Parathyroid adenoma (tissue), 2 donors: ENCODE data around the gene SLC25A22.

ENCODE experiments used
- H2AFZ ChIP-seq: fragments of 300-600 bp; sonication (generic); one replicate; pipeline ENCODE4 v1.7.0; 2017; ENCODE audit warnings: antibody characterized with exemption, mild to moderate bottlenecking
- H3K27ac ChIP-seq: fragments of 300-600 bp; sonication (generic); one replicate; pipeline ENCODE4 v1.7.0; 2017
- H3K27me3 ChIP-seq: fragments of 300-600 bp; sonication (generic); one replicate; pipeline ENCODE4 v1.7.0; 2017; ENCODE audit warnings: low read length; ENCODE audit not compliant: control insufficient read depth, insufficient read depth
- H3K36me3 ChIP-seq: fragments of 300-600 bp; sonication (generic); one replicate; pipeline ENCODE4 v1.7.0; 2017; ENCODE audit warnings: low read length; ENCODE audit not compliant: control insufficient read depth, insufficient read depth
- H3K4me1 ChIP-seq: fragments of 300-600 bp; sonication (generic); one replicate; pipeline ENCODE4 v1.7.0; 2017; ENCODE audit warnings: control low read depth
- H3K4me2 ChIP-seq: fragments of 300-600 bp; sonication (generic); one replicate; pipeline ENCODE4 v1.7.0; 2017; ENCODE audit warnings: low read length
- H3K4me3 ChIP-seq: fragments of 300-600 bp; sonication (generic); one replicate; pipeline ENCODE4 v1.7.0; 2017; ENCODE audit warnings: low read depth, low read length
- H3K79me2 ChIP-seq: fragments of 300-600 bp; sonication (generic); one replicate; pipeline ENCODE4 v1.7.0; 2017; ENCODE audit warnings: control low read depth
- H3K9ac ChIP-seq: fragments of 300-600 bp; sonication (generic); one replicate; pipeline ENCODE4 v1.7.0; 2017; ENCODE audit warnings: mild to moderate bottlenecking
- H3K9me3 ChIP-seq: fragments of 300-600 bp; sonication (generic); one replicate; pipeline ENCODE4 v1.7.0; 2017; ENCODE audit warnings: low read length; ENCODE audit not compliant: control insufficient read depth
- CTCF ChIP-seq: fragments of 300-600 bp; sonication (generic); IDR thresholded peaks from one replicate; pipeline ENCODE4 v1.7.0; 2017; ENCODE audit warnings: antibody characterized with exemption, mild to moderate bottlenecking
- donor health status: primary hyperparathyroidism.

Gene SLC25A22

DNA sequence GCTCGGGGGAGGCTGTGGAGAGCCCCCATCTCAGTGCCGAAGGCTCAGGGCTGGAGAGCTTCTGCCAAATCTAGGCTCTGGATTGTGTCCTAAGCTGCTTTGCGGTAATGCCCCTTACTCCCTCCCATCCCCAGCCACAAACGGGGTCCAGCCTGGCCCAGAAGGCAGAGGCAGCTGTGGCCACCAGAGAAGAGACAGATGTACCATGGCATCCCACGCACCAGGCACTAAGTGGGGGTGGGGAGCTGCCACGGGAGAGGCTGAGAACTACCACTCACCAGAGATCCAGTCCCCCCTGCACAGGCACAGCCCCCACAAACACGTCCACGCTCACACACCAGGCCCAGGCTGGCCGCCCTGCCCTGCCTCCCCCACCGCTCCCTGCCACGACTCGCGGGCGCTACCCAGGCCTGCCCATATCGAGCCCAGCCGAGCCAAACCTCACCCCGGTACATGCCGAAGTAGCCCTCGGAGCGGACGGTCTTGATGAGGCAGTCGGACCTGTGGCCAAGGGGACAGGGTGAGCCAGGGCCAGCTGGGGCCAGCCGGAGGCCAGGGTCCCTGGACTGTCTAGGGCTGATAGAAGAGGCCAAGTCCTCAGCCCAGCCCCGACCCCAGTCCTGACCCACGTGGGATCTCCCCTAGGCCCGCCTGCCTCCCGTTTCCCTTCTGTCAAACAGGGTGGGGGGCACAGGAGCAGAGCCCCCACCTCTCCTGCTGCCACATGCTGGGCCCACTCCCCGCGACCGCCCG lies 3.9 kb downstream of the SLC25A22 start:
- TF ChIP-seq CTCF = no peak
- Histone ChIP-seq H2AFZ (no peak overlapping the region), H3K9me3 (no peaks in the 10 kb centered on the region), H3K79me2 (no peaks in the 10 kb centered on the region), H3K27ac (no peak overlapping the region), H3K4me3 (no peak overlapping the region), H3K4me2 (no peak overlapping the region), H3K36me3 (no peaks in the 10 kb centered on the region), H3K4me1 (peaks cover 4% of the 10 kb centered on the region), H3K27me3 (no peaks in the 10 kb centered on the region), H3K9ac (no peak overlapping the region)

GRCh38 chr11:793556-793955 lies 4.5 kb downstream of the SLC25A22 start:
- no peak for TF ChIP-seq CTCF
- peaks cover 4% of the 10 kb centered on the region for H3K4me1 ChIP-seq
- no peak overlapping the region for H2AFZ ChIP-seq
- H3K4me3 ChIP-seq = no peak overlapping the region
- no peak overlapping the region for H3K9ac ChIP-seq
- H3K27ac ChIP-seq = no peak overlapping the region
- no peak overlapping the region for H3K4me2 ChIP-seq
- no peaks in the 10 kb centered on the region for H3K79me2 ChIP-seq
- no peaks in the 10 kb centered on the region for H3K9me3 ChIP-seq
- no peaks in the 10 kb centered on the region for H3K36me3 ChIP-seq
- no peaks in the 10 kb centered on the region for H3K27me3 ChIP-seq

DNA sequence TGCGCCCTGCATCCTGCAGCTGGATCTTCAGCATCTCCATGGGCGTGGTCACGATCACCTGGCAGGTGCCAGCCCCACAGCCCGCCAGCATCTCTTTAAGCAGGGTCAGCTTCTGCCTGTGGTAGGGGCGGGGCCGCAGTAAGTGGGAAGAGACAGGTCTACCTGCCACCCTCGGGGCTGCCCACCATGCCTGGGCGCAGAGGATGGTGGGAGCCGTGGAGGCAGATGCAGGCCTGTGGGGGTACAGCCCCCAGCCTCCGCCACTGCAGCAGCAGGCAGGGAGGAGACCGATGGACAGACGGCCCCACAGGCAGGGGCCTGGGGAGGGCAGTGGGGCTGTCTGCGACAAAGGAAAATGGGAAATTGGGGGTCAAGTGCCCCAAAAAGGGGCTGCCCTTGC lies 5.2 kb downstream of the SLC25A22 start:
- H3K4me1 ChIP-seq = peaks cover 4% of the 10 kb centered on the region
- no peak overlapping the region for H3K9ac ChIP-seq
- no peaks in the 10 kb centered on the region for H3K27me3 ChIP-seq
- no peaks in the 10 kb centered on the region for H3K79me2 ChIP-seq
- H2AFZ ChIP-seq = no peak overlapping the region
- H3K36me3 ChIP-seq = no peaks in the 10 kb centered on the region
- no peak overlapping the region for H3K4me2 ChIP-seq
- no peak for TF ChIP-seq CTCF
- H3K9me3 ChIP-seq = no peaks in the 10 kb centered on the region
- H3K27ac ChIP-seq = no peak overlapping the region
- H3K4me3 ChIP-seq = no peak overlapping the region

GRCh38 chr11:792535-792821 lies 5.6 kb downstream of the SLC25A22 start:
- Histone ChIP-seq H3K36me3 (no peaks in the 10 kb centered on the region), H3K9ac (no peak overlapping the region), H3K4me2 (no peak overlapping the region), H3K9me3 (no peaks in the 10 kb centered on the region), H2AFZ (no peak overlapping the region), H3K27me3 (no peaks in the 10 kb centered on the region), H3K4me1 (peaks cover 4% of the 10 kb centered on the region), H3K4me3 (no peak overlapping the region), H3K27ac (no peak overlapping the region), H3K79me2 (no peaks in the 10 kb centered on the region)
- TF ChIP-seq CTCF = no peak
